Umbilical cord (tissue), 2 donors: ENCODE results near the gene BCHE. TPM values are rescaled to one million over a fixed set of nuclear protein-coding genes. Genes with fewer than 3 reads are reported as not detected.

Experiments used
- DNase-seq: peaks from one replicate; pipeline ENCODE4 v3.0.0-alpha.2; 2015; ENCODE audit warnings: low spot score
- total RNA-seq: library from RNA; depleted of rRNA; stranded (reverse); fragments of >200 nt; gene quantifications from one replicate; pipeline ENCODE4 v1.2.3, GENCODE V29; 2014; ENCODE audit warnings: low replicate concordance; ENCODE audit not compliant: insufficient read depth

BCHE gene
- total RNA-seq, 1 donor from 2014 or later, result 98.2 TPM

GRCh38 chr3:165753560-165753959, 83.7 kb downstream of the BCHE start:
- DNase-seq, result no peak

- no peak for DNase-seq
Measured at GRCh38 chr3:165751637-165752036, 85.6 kb downstream of the BCHE start.

- DNase-seq, result no peak
Measured at GRCh38 chr3:165749821-165750220, 87.4 kb downstream of the BCHE start.

- no peak for DNase-seq
Measured at GRCh38 chr3:165749241-165749640, 88.0 kb downstream of the BCHE start.

- peak; percentile 55 for DNase-seq
Measured at GRCh38 chr3:165748094-165748493, 89.1 kb downstream of the BCHE start.

GRCh38 chr3:165746874-165747273, 90.3 kb downstream of the BCHE start:
- DNase-seq, result no peak

- DNase-seq, result no peak
Measured at GRCh38 chr3:165744025-165744424, 93.2 kb downstream of the BCHE start.

GRCh38 chr3:165742351-165742750, 94.9 kb downstream of the BCHE start:
- no peak for DNase-seq

- no peak for DNase-seq
Measured at GRCh38 chr3:165729756-165730155, 107.5 kb downstream of the BCHE start.

- no peak for DNase-seq
Measured at GRCh38 chr3:165728924-165729323, 108.3 kb downstream of the BCHE start.

GRCh38 chr3:165725296-165725695, 111.9 kb downstream of the BCHE start:
- DNase-seq, result no peak
